ENCODE measurements around the gene ALDH1A1.

ALDH1A1 gene

GRCh38 chr9:72971411-72971810 lies 18.6 kb upstream of the ALDH1A1 start:
- Histone ChIP-seq H2AFZ (ENCODE audit: low read depth, low read length) (no peak overlapping the region), H3K36me3 (ENCODE audit: insufficient read depth, low read length) (no peaks in the 10 kb centered on the region), H3K4me3 (ENCODE audit: low read length) (no peak overlapping the region), H3K9me3 (ENCODE audit: low read length) (no peaks in the 10 kb centered on the region), H3K4me1 (ENCODE audit: insufficient read depth, low read length) (no peaks in the 10 kb centered on the region), H3K27me3 (ENCODE audit: insufficient read depth, low read length) (no peaks in the 10 kb centered on the region)

GRCh38 chr9:72960446-72960845 lies 7.6 kb upstream of the ALDH1A1 start:
- Histone ChIP-seq H3K4me1 (ENCODE audit: insufficient read depth, low read length) (no peaks in the 10 kb centered on the region), H3K9me3 (ENCODE audit: low read length) (no peaks in the 10 kb centered on the region), H3K36me3 (ENCODE audit: insufficient read depth, low read length) (no peaks in the 10 kb centered on the region), H3K27me3 (ENCODE audit: insufficient read depth, low read length) (no peaks in the 10 kb centered on the region), H3K4me3 (ENCODE audit: low read length) (no peak overlapping the region), H2AFZ (ENCODE audit: low read depth, low read length) (no peak overlapping the region)

- no peak overlapping the region for H3K4me3 ChIP-seq (ENCODE audit: low read length)
- no peaks in the 10 kb centered on the region for H3K9me3 ChIP-seq (ENCODE audit: low read length)
- no peak overlapping the region for H2AFZ ChIP-seq (ENCODE audit: low read depth, low read length)
- no peaks in the 10 kb centered on the region for H3K36me3 ChIP-seq (ENCODE audit: insufficient read depth, low read length)
- H3K4me1 ChIP-seq (ENCODE audit: insufficient read depth, low read length): no peaks in the 10 kb centered on the region
- no peaks in the 10 kb centered on the region for H3K27me3 ChIP-seq (ENCODE audit: insufficient read depth, low read length)
Measured at GRCh38 chr9:72958485-72959281, 5.8 kb upstream of the ALDH1A1 start.

- H3K4me1 ChIP-seq (ENCODE audit: insufficient read depth, low read length): no peaks in the 10 kb centered on the region
- H2AFZ ChIP-seq (ENCODE audit: low read depth, low read length): no peak overlapping the region
- H3K9me3 ChIP-seq (ENCODE audit: low read length): no peaks in the 10 kb centered on the region
- no peaks in the 10 kb centered on the region for H3K36me3 ChIP-seq (ENCODE audit: insufficient read depth, low read length)
- H3K27me3 ChIP-seq (ENCODE audit: insufficient read depth, low read length): peaks cover 2% of the 10 kb centered on the region
- H3K4me3 ChIP-seq (ENCODE audit: low read length): no peak overlapping the region
Measured at GRCh38 chr9:72955571-72955970, 2.7 kb upstream of the ALDH1A1 start.

- Histone ChIP-seq H3K27me3 (ENCODE audit: insufficient read depth, low read length) (peaks cover 2% of the 10 kb centered on the region), H2AFZ (ENCODE audit: low read depth, low read length) (no peak overlapping the region), H3K4me1 (ENCODE audit: insufficient read depth, low read length) (no peaks in the 10 kb centered on the region), H3K36me3 (ENCODE audit: insufficient read depth, low read length) (no peaks in the 10 kb centered on the region), H3K9me3 (ENCODE audit: low read length) (no peaks in the 10 kb centered on the region), H3K4me3 (ENCODE audit: low read length) (no peak overlapping the region)
Measured at GRCh38 chr9:72955126-72955455, 2.2 kb upstream of the ALDH1A1 start.

GRCh38 chr9:72954431-72955125 lies 1.7 kb upstream of the ALDH1A1 start:
- H2AFZ ChIP-seq (ENCODE audit: low read depth, low read length): no peak overlapping the region
- H3K27me3 ChIP-seq (ENCODE audit: insufficient read depth, low read length): peaks cover 2% of the 10 kb centered on the region
- no peak overlapping the region for H3K4me3 ChIP-seq (ENCODE audit: low read length)
- no peaks in the 10 kb centered on the region for H3K36me3 ChIP-seq (ENCODE audit: insufficient read depth, low read length)
- H3K4me1 ChIP-seq (ENCODE audit: insufficient read depth, low read length): no peaks in the 10 kb centered on the region
- no peaks in the 10 kb centered on the region for H3K9me3 ChIP-seq (ENCODE audit: low read length)

GRCh38 chr9:72952381-72952690 lies 517 bp downstream of the ALDH1A1 start:
- Histone ChIP-seq H3K4me3 (ENCODE audit: low read length) (no peak overlapping the region), H3K27me3 (ENCODE audit: insufficient read depth, low read length) (peaks cover 2% of the 10 kb centered on the region), H2AFZ (ENCODE audit: low read depth, low read length) (no peak overlapping the region), H3K4me1 (ENCODE audit: insufficient read depth, low read length) (no peaks in the 10 kb centered on the region), H3K9me3 (ENCODE audit: low read length) (no peaks in the 10 kb centered on the region), H3K36me3 (ENCODE audit: insufficient read depth, low read length) (no peaks in the 10 kb centered on the region)

GRCh38 chr9:72951520-72952380 lies 1.1 kb downstream of the ALDH1A1 start:
- Histone ChIP-seq H3K4me3 (ENCODE audit: low read length) (no peak overlapping the region), H3K9me3 (ENCODE audit: low read length) (no peaks in the 10 kb centered on the region), H3K4me1 (ENCODE audit: insufficient read depth, low read length) (no peaks in the 10 kb centered on the region), H3K36me3 (ENCODE audit: insufficient read depth, low read length) (no peaks in the 10 kb centered on the region), H2AFZ (ENCODE audit: low read depth, low read length) (no peak overlapping the region), H3K27me3 (ENCODE audit: insufficient read depth, low read length) (peaks cover 2% of the 10 kb centered on the region)

- Histone ChIP-seq H3K9me3 (ENCODE audit: low read length) (no peaks in the 10 kb centered on the region), H3K4me3 (ENCODE audit: low read length) (no peak overlapping the region), H3K27me3 (ENCODE audit: insufficient read depth, low read length) (peaks cover 2% of the 10 kb centered on the region), H3K4me1 (ENCODE audit: insufficient read depth, low read length) (no peaks in the 10 kb centered on the region), H2AFZ (ENCODE audit: low read depth, low read length) (no peak overlapping the region), H3K36me3 (ENCODE audit: insufficient read depth, low read length) (no peaks in the 10 kb centered on the region)
Measured at GRCh38 chr9:72950875-72951442, 1.9 kb downstream of the ALDH1A1 start.

- Histone ChIP-seq H3K36me3 (ENCODE audit: insufficient read depth, low read length) (no peaks in the 10 kb centered on the region), H3K4me1 (ENCODE audit: insufficient read depth, low read length) (no peaks in the 10 kb centered on the region), H3K27me3 (ENCODE audit: insufficient read depth, low read length) (peaks cover 2% of the 10 kb centered on the region), H3K9me3 (ENCODE audit: low read length) (no peaks in the 10 kb centered on the region), H3K4me3 (ENCODE audit: low read length) (no peak overlapping the region), H2AFZ (ENCODE audit: low read depth, low read length) (no peak overlapping the region)
Measured at GRCh38 chr9:72949918-72950325, 2.9 kb downstream of the ALDH1A1 start.

GRCh38 chr9:72949244-72949582 lies 3.6 kb downstream of the ALDH1A1 start:
- H3K4me1 ChIP-seq (ENCODE audit: insufficient read depth, low read length): no peaks in the 10 kb centered on the region
- no peaks in the 10 kb centered on the region for H3K36me3 ChIP-seq (ENCODE audit: insufficient read depth, low read length)
- no peak overlapping the region for H2AFZ ChIP-seq (ENCODE audit: low read depth, low read length)
- no peak overlapping the region for H3K4me3 ChIP-seq (ENCODE audit: low read length)
- peaks cover 2% of the 10 kb centered on the region for H3K27me3 ChIP-seq (ENCODE audit: insufficient read depth, low read length)
- H3K9me3 ChIP-seq (ENCODE audit: low read length): no peaks in the 10 kb centered on the region

GRCh38 chr9:72948575-72949243 lies 4.1 kb downstream of the ALDH1A1 start:
- Histone ChIP-seq H3K4me3 (ENCODE audit: low read length) (no peak overlapping the region), H3K9me3 (ENCODE audit: low read length) (no peaks in the 10 kb centered on the region), H2AFZ (ENCODE audit: low read depth, low read length) (no peak overlapping the region), H3K36me3 (ENCODE audit: insufficient read depth, low read length) (no peaks in the 10 kb centered on the region), H3K4me1 (ENCODE audit: insufficient read depth, low read length) (no peaks in the 10 kb centered on the region), H3K27me3 (ENCODE audit: insufficient read depth, low read length) (peaks cover 2% of the 10 kb centered on the region)
